ENCODE results near the gene ARID5B. TPM values are rescaled to one million over a fixed set of nuclear protein-coding genes. Genes with fewer than 3 reads are reported as not detected.

ARID5B gene
- total and polyA plus RNA-seq, 5 donors from 2014 or later = 58.1 to 169 (median 64.0) TPM

DNA sequence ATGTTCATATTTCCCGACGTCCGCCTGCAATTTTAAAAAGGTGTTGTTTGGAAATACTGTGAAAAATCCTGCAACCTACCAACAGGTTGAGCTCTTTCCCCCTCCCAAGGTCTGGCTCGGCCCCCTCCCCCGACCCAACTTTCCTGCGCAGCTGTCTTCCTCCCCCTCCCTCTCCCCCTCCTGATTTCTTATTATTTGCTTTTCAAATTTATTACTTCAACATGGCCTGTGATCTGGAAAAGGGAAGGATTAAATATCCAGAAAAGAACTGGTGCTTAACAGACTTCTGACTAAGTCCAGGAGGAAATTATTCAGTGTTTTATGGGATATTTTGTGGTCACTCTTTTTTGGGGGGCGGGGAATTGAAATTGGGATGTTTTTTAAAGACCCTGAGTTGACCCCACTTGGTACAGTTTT lies 2.4 kb downstream of the ARID5B start:
- DNase-seq (no peak), ATAC-seq (ENCODE audit: low read depth in 2 of 2) (no peak)
- Mint-ChIP-seq H3K27me3 (peaks cover 6% of the 10 kb centered on the region), H3K9me3 (peaks cover 0 to 2% (median 0%) of the 10 kb centered on the region in 7 donors), H3K4me3 (peak overlapping the region; percentile 90 to 93 (median 92)), H3K36me3 (peaks cover 5% of the 10 kb centered on the region), H3K4me1 (peaks cover 32 to 54% (median 37%) of the 10 kb centered on the region in 4 donors), H3K27ac (peak overlapping the region; percentile 92 to 98 (median 93))
- Histone ChIP-seq H3K36me3 (ENCODE audit: control insufficient read depth, insufficient read depth, low read length) (peaks cover 9% of the 10 kb centered on the region), H3K9me3 (ENCODE audit: control insufficient read depth in 2 of 2, low read length in 2 of 2) (no peaks in the 10 kb centered on the region), H3K27ac (ENCODE audit: insufficient read depth, low read length, poor library complexity, severe bottlenecking) (peak overlapping the region; percentile 95), H3K4me1 (ENCODE audit: control insufficient read depth, insufficient read depth, low read length, poor library complexity, severe bottlenecking) (peaks cover 48% of the 10 kb centered on the region), H3K27me3 (ENCODE audit: control insufficient read depth, insufficient read depth, low read length) (no peaks in the 10 kb centered on the region), H3K4me3 (ENCODE audit: low read depth, low read length) (peak overlapping the region; percentile 97)

- peak overlapping the region; percentile 97 for H3K4me3 ChIP-seq (ENCODE audit: low read depth, low read length)
- H3K27me3 Mint-ChIP-seq = peaks cover 6% of the 10 kb centered on the region
- H3K4me1 Mint-ChIP-seq = peaks cover 26 to 52% (median 35%) of the 10 kb centered on the region in 4 donors
- H3K27ac ChIP-seq (ENCODE audit: insufficient read depth, low read length, poor library complexity, severe bottlenecking) = peak overlapping the region; percentile 95
- DNase-seq (peak; percentile 12 to 55 (median 43)), ATAC-seq (ENCODE audit: low read depth in 2 of 2) (peak; percentile 10 to 12)
- H3K27me3 ChIP-seq (ENCODE audit: control insufficient read depth, insufficient read depth, low read length) = no peaks in the 10 kb centered on the region
- H3K4me3 Mint-ChIP-seq = peak overlapping the region; percentile 90 to 93 (median 92)
- H3K4me1 ChIP-seq (ENCODE audit: control insufficient read depth, insufficient read depth, low read length, poor library complexity, severe bottlenecking) = peaks cover 38% of the 10 kb centered on the region
- H3K27ac Mint-ChIP-seq = peak overlapping the region; percentile 92 to 98 (median 93)
- no peaks in the 10 kb centered on the region for H3K9me3 ChIP-seq (ENCODE audit: control insufficient read depth in 2 of 2, low read length in 2 of 2)
- H3K9me3 Mint-ChIP-seq = peaks cover 0 to 2% (median 0%) of the 10 kb centered on the region in 7 donors
- peaks cover 14% of the 10 kb centered on the region for H3K36me3 ChIP-seq (ENCODE audit: control insufficient read depth, insufficient read depth, low read length)
- peaks cover 11% of the 10 kb centered on the region for H3K36me3 Mint-ChIP-seq
Measured at GRCh38 chr10:61904733-61905725, 3.5 kb downstream of the ARID5B start.

DNA sequence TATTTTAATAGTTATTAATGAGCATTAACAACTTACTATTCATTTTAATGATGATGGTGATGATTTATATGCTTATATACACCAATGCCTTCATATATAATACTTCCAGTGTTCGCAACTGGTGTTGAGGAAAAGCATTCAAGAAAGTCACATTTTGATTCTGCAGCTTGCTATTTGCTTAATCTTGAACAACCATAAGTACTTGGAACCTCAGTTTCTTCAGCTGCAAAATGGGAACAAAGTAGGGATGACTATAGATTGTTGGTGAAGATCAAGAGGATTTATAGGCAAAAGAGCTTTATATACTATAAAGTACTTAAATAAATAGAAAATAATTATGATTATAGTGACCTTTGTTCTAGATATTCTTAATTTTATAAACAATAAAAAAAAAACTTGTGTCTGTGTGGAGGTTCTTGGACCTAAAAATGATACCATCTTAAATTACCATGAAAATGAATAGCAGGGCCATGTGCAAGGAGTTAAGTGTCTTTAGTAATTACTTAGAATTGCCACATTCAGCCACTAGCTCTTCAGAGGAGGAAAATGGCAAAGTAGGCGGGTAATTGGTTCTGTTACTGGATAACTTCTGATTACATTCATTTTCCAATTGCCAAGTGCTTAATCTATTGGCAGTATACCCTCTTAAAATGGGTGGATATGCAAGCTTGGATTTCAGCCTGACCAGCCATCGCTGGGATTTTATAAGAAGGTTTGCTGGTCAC lies 4.5 kb downstream of the ARID5B start:
- H3K4me3 Mint-ChIP-seq = peak overlapping the region; percentile 64 to 93 (median 90)
- Histone ChIP-seq H3K27ac (ENCODE audit: insufficient read depth, low read length, poor library complexity, severe bottlenecking) (peak overlapping the region; percentile 95), H3K9me3 (ENCODE audit: control insufficient read depth in 2 of 2, low read length in 2 of 2) (no peaks in the 10 kb centered on the region), H3K36me3 (ENCODE audit: control insufficient read depth, insufficient read depth, low read length) (peaks cover 20% of the 10 kb centered on the region), H3K4me1 (ENCODE audit: control insufficient read depth, insufficient read depth, low read length, poor library complexity, severe bottlenecking) (peaks cover 38% of the 10 kb centered on the region), H3K4me3 (ENCODE audit: low read depth, low read length) (peak overlapping the region; percentile 97), H3K27me3 (ENCODE audit: control insufficient read depth, insufficient read depth, low read length) (no peaks in the 10 kb centered on the region)
- DNase-seq (no peak), ATAC-seq (ENCODE audit: low read depth in 2 of 2) (no peak)
- peaks cover 4% of the 10 kb centered on the region for H3K27me3 Mint-ChIP-seq
- peaks cover 26 to 61% (median 43%) of the 10 kb centered on the region in 4 donors for H3K4me1 Mint-ChIP-seq
- peak overlapping the region in 2 of 3 donors; percentile 79 to 93 for H3K27ac Mint-ChIP-seq
- peaks cover 18% of the 10 kb centered on the region for H3K36me3 Mint-ChIP-seq
- peaks cover 0 to 2% (median 0%) of the 10 kb centered on the region in 7 donors for H3K9me3 Mint-ChIP-seq

DNA sequence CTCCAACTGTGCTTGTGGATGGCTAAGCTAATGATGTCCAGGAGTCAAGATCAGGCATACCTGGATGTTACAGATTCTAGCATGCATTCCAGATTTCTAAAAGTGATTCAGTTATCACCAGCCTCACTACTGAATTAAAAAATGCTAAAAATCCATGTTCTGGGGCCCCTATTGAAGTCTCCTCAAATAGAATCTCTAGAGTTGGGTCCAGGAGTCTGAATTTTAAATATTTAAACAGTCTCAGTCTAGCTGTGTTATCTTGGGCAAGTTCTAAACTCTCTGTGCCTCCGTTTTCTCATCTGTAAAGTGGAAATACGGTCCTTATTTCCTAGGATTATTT lies 5.0 kb downstream of the ARID5B start:
- Histone ChIP-seq H3K4me1 (ENCODE audit: control insufficient read depth, insufficient read depth, low read length, poor library complexity, severe bottlenecking) (peaks cover 43% of the 10 kb centered on the region), H3K4me3 (ENCODE audit: low read depth, low read length) (peak overlapping the region; percentile 97), H3K9me3 (ENCODE audit: control insufficient read depth in 2 of 2, low read length in 2 of 2) (no peaks in the 10 kb centered on the region), H3K27ac (ENCODE audit: insufficient read depth, low read length, poor library complexity, severe bottlenecking) (no peak overlapping the region), H3K36me3 (ENCODE audit: control insufficient read depth, insufficient read depth, low read length) (peaks cover 20% of the 10 kb centered on the region), H3K27me3 (ENCODE audit: control insufficient read depth, insufficient read depth, low read length) (no peaks in the 10 kb centered on the region)
- ATAC-seq (ENCODE audit: low read depth in 2 of 2) = no peak
- no peak for DNase-seq
- Mint-ChIP-seq H3K36me3 (peaks cover 22% of the 10 kb centered on the region), H3K9me3 (peaks cover 0 to 2% (median 0%) of the 10 kb centered on the region in 7 donors), H3K4me3 (no peak overlapping the region), H3K27ac (no peak overlapping the region), H3K27me3 (no peaks in the 10 kb centered on the region), H3K4me1 (peaks cover 31 to 66% (median 47%) of the 10 kb centered on the region in 4 donors)

- peak overlapping the region in 2 of 4 donors; percentile 8 to 13 for H3K4me3 Mint-ChIP-seq
- H3K36me3 Mint-ChIP-seq = peaks cover 27% of the 10 kb centered on the region
- peaks cover 20% of the 10 kb centered on the region for H3K36me3 ChIP-seq (ENCODE audit: control insufficient read depth, insufficient read depth, low read length)
- H3K27ac ChIP-seq (ENCODE audit: insufficient read depth, low read length, poor library complexity, severe bottlenecking) = peak overlapping the region; percentile 20
- no peaks in the 10 kb centered on the region for H3K9me3 ChIP-seq (ENCODE audit: control insufficient read depth in 2 of 2, low read length in 2 of 2)
- no peaks in the 10 kb centered on the region for H3K27me3 ChIP-seq (ENCODE audit: control insufficient read depth, insufficient read depth, low read length)
- H3K4me3 ChIP-seq (ENCODE audit: low read depth, low read length) = peak overlapping the region; percentile 97
- H3K27ac Mint-ChIP-seq = peak overlapping the region in 1 of 3 donors; percentile 25
- peaks cover 36 to 71% (median 51%) of the 10 kb centered on the region in 4 donors for H3K4me1 Mint-ChIP-seq
- peaks cover 0 to 2% (median 0%) of the 10 kb centered on the region in 7 donors for H3K9me3 Mint-ChIP-seq
- no peaks in the 10 kb centered on the region for H3K27me3 Mint-ChIP-seq
- H3K4me1 ChIP-seq (ENCODE audit: control insufficient read depth, insufficient read depth, low read length, poor library complexity, severe bottlenecking) = peaks cover 46% of the 10 kb centered on the region
- ATAC-seq (ENCODE audit: low read depth in 2 of 2) (no peak), DNase-seq (no peak)
Measured at GRCh38 chr10:61907011-61907410, 5.5 kb downstream of the ARID5B start.

- no peak for DNase-seq
- no peak for ATAC-seq (ENCODE audit: low read depth in 2 of 2)
- Mint-ChIP-seq H3K27me3 (no peaks in the 10 kb centered on the region), H3K4me1 (peaks cover 42 to 75% (median 56%) of the 10 kb centered on the region in 4 donors), H3K9me3 (peaks cover 0 to 2% (median 0%) of the 10 kb centered on the region in 7 donors), H3K4me3 (no peak overlapping the region), H3K36me3 (peaks cover 27% of the 10 kb centered on the region), H3K27ac (no peak overlapping the region)
- Histone ChIP-seq H3K4me3 (ENCODE audit: low read depth, low read length) (peak overlapping the region; percentile 97), H3K36me3 (ENCODE audit: control insufficient read depth, insufficient read depth, low read length) (peaks cover 20% of the 10 kb centered on the region), H3K27me3 (ENCODE audit: control insufficient read depth, insufficient read depth, low read length) (no peaks in the 10 kb centered on the region), H3K4me1 (ENCODE audit: control insufficient read depth, insufficient read depth, low read length, poor library complexity, severe bottlenecking) (peaks cover 46% of the 10 kb centered on the region), H3K9me3 (ENCODE audit: control insufficient read depth in 2 of 2, low read length in 2 of 2) (no peaks in the 10 kb centered on the region), H3K27ac (ENCODE audit: insufficient read depth, low read length, poor library complexity, severe bottlenecking) (peak overlapping the region; percentile 20)
Measured at GRCh38 chr10:61907587-61907986, 6.1 kb downstream of the ARID5B start.

GRCh38 chr10:61910226-61910805 lies 8.8 kb downstream of the ARID5B start:
- peaks cover 48% of the 10 kb centered on the region for H3K36me3 Mint-ChIP-seq
- peaks cover 0 to 2% (median 0%) of the 10 kb centered on the region in 7 donors for H3K9me3 Mint-ChIP-seq

More at GRCh38 chr10:61910226-61910805, 8.8 kb downstream of the ARID5B start:
- no peak for DNase-seq
- Histone ChIP-seq H3K4me3 (ENCODE audit: low read depth, low read length) (peak overlapping the region; percentile 7), H3K4me1 (ENCODE audit: control insufficient read depth, insufficient read depth, low read length, poor library complexity, severe bottlenecking) (peaks cover 29% of the 10 kb centered on the region), H3K27ac (ENCODE audit: insufficient read depth, low read length, poor library complexity, severe bottlenecking) (no peak overlapping the region), H3K9me3 (ENCODE audit: control insufficient read depth in 2 of 2, low read length in 2 of 2) (no peaks in the 10 kb centered on the region), H3K27me3 (ENCODE audit: control insufficient read depth, insufficient read depth, low read length) (no peaks in the 10 kb centered on the region), H3K36me3 (ENCODE audit: control insufficient read depth, insufficient read depth, low read length) (peaks cover 41% of the 10 kb centered on the region)
- H3K27ac Mint-ChIP-seq = peak overlapping the region in 1 of 3 donors; percentile 27
- peak overlapping the region in 1 of 4 donors; percentile 34 for H3K4me3 Mint-ChIP-seq
- peaks cover 44 to 84% (median 64%) of the 10 kb centered on the region in 4 donors for H3K4me1 Mint-ChIP-seq
- H3K27me3 Mint-ChIP-seq = no peaks in the 10 kb centered on the region
- ATAC-seq (ENCODE audit: low read depth in 2 of 2) = no peak
